SK-N-SH (cell line): ENCODE results near the gene RTN3.

Source experiments
- CTCF ChIP-seq: fragments of 200-600 bp; sonication (generic); IDR thresholded peaks from 2 replicates; pipeline ENCODE4 v1.6.1; 2017; ENCODE audit warnings: antibody characterized with exemption, mild to moderate bottlenecking, moderate library complexity
- EZH2phosphoT487 ChIP-seq: fragments of 200-600 bp; sonication (generic); IDR thresholded peaks from 2 replicates; pipeline ENCODE4 v1.6.1; 2017; ENCODE audit warnings: low read depth, mixed run types, mild to moderate bottlenecking, antibody characterized with exemption, moderate library complexity, borderline replicate concordance
- POLR2AphosphoS5 ChIP-seq: IDR thresholded peaks from 2 replicates; pipeline ENCODE4 v1.6.1; 2012; ENCODE audit warnings: low read depth, low read length
- RCOR1 ChIP-seq: fragments of 150-350 bp; IDR thresholded peaks from 2 replicates; pipeline ENCODE4 v1.6.1; 2017; ENCODE audit warnings: antibody characterized with exemption, low read length
- SIN3A ChIP-seq: IDR thresholded peaks from 2 replicates; pipeline ENCODE4 v1.6.1; 2012; ENCODE audit warnings: low read depth, mild to moderate bottlenecking, low read length, moderate library complexity, borderline replicate concordance
- ZBTB33 ChIP-seq: IDR thresholded peaks from 2 replicates; pipeline ENCODE4 v1.4.0; 2012; ENCODE audit warnings: low read depth, borderline replicate concordance

- no peak for TF ChIP-seq CTCF
- TF ChIP-seq RCOR1: no peak
- TF ChIP-seq ZBTB33: no peak
- TF ChIP-seq SIN3A: no peak
- no peak for TF ChIP-seq EZH2phosphoT487
- no peak for TF ChIP-seq POLR2AphosphoS5
Observed at GRCh38 chr11:63782749-63783148, 101.4 kb downstream of the RTN3 start.
